ENCODE results near the gene PM20D1.
"Not testable (repeated sequence)": the region's sequence is repeated elsewhere in the genome, so short reads cannot be mapped to it uniquely, and the experiment has no call there.

The PM20D1 gene

GRCh38 chr1:205834751-205835150, 15.2 kb downstream of the PM20D1 start:
- no peak for FAIRE-seq
- DNase-seq (ENCODE audit: insufficient read length, low spot score), result no peak
- no peak for TF ChIP-seq CTCF (IDR thresholded peaks at IDR 0.05; ENCODE audit: insufficient read depth, missing control alignments)

GRCh38 chr1:205832326-205832751, 17.6 kb downstream of the PM20D1 start:
- FAIRE-seq (no peak), DNase-seq (ENCODE audit: insufficient read length, low spot score) (no peak)
- no peak for TF ChIP-seq CTCF (IDR thresholded peaks at IDR 0.05; ENCODE audit: insufficient read depth, missing control alignments)

GRCh38 chr1:205827623-205828022, 22.3 kb downstream of the PM20D1 start:
- DNase-seq (ENCODE audit: insufficient read length, low spot score), result no peak
- no peak for FAIRE-seq
- TF ChIP-seq CTCF (IDR thresholded peaks at IDR 0.05; ENCODE audit: insufficient read depth, missing control alignments), result no peak

- FAIRE-seq (no peak), DNase-seq (ENCODE audit: insufficient read length, low spot score) (no peak)
- TF ChIP-seq CTCF (IDR thresholded peaks at IDR 0.05; ENCODE audit: insufficient read depth, missing control alignments), result no peak
Measured at GRCh38 chr1:205826995-205827394, 22.9 kb downstream of the PM20D1 start.

- no peak for TF ChIP-seq CTCF (IDR thresholded peaks at IDR 0.05; ENCODE audit: insufficient read depth, missing control alignments)
- FAIRE-seq (no peak), DNase-seq (ENCODE audit: insufficient read length, low spot score) (no peak)
Measured at GRCh38 chr1:205826016-205826806, 23.7 kb downstream of the PM20D1 start.

- no peak for DNase-seq (ENCODE audit: insufficient read length, low spot score)
- no peak for FAIRE-seq
- TF ChIP-seq CTCF (IDR thresholded peaks at IDR 0.05; ENCODE audit: insufficient read depth, missing control alignments), result no peak
Measured at GRCh38 chr1:205824180-205824579, 25.8 kb downstream of the PM20D1 start.

GRCh38 chr1:205823260-205823659, 26.7 kb downstream of the PM20D1 start:
- not testable (repeated sequence) for DNase-seq (ENCODE audit: insufficient read length, low spot score); FAIRE-seq

Data from D721Med (cell line).